ENCODE measurements around the gene YTHDF1.

YTHDF1 gene

GRCh38 chr20:63168861-63169260, 47.1 kb downstream of the YTHDF1 start:
- no peak overlapping the region for H3K4me3 ChIP-seq (ENCODE audit: control insufficient read depth, low read depth, low read length)
- DNase-seq (ENCODE audit: low read depth): no peak
- TF ChIP-seq CTCF (IDR thresholded peaks at IDR 0.05; ENCODE audit: control insufficient read depth, insufficient read depth, low read depth, low read length, missing control alignments): no peak

GRCh38 chr20:63167918-63168520, 47.9 kb downstream of the YTHDF1 start:
- no peak for TF ChIP-seq CTCF (IDR thresholded peaks at IDR 0.05; ENCODE audit: control insufficient read depth, insufficient read depth, low read depth, low read length, missing control alignments)
- DNase-seq (ENCODE audit: low read depth): no peak
- H3K4me3 ChIP-seq (ENCODE audit: control insufficient read depth, low read depth, low read length): no peak overlapping the region

- TF ChIP-seq CTCF (IDR thresholded peaks at IDR 0.05; ENCODE audit: control insufficient read depth, insufficient read depth, low read depth, low read length, missing control alignments): no peak
Observed at GRCh38 chr20:63167026-63167917, 48.7 kb downstream of the YTHDF1 start.

GRCh38 chr20:63166193-63167020, 49.5 kb downstream of the YTHDF1 start:
- DNase-seq (ENCODE audit: low read depth): no peak

More at GRCh38 chr20:63167026-63167917, 48.7 kb downstream of the YTHDF1 start:
- H3K4me3 ChIP-seq (ENCODE audit: control insufficient read depth, low read depth, low read length): no peak overlapping the region
- no peak for DNase-seq (ENCODE audit: low read depth)

GRCh38 chr20:63165356-63166192, 50.4 kb downstream of the YTHDF1 start:
- TF ChIP-seq CTCF (IDR thresholded peaks at IDR 0.05; ENCODE audit: control insufficient read depth, insufficient read depth, low read depth, low read length, missing control alignments): no peak
- no peak for DNase-seq (ENCODE audit: low read depth)
- no peak overlapping the region for H3K4me3 ChIP-seq (ENCODE audit: control insufficient read depth, low read depth, low read length)

More at GRCh38 chr20:63166193-63167020, 49.5 kb downstream of the YTHDF1 start:
- TF ChIP-seq CTCF (IDR thresholded peaks at IDR 0.05; ENCODE audit: control insufficient read depth, insufficient read depth, low read depth, low read length, missing control alignments): no peak
- H3K4me3 ChIP-seq (ENCODE audit: control insufficient read depth, low read depth, low read length): no peak overlapping the region
